Fibroblast of mammary gland (primary cell): ENCODE data around the gene CLTRN.

ENCODE experiments used
- DNase-seq: peaks from one replicate; pipeline ENCODE4 v3.0.0-alpha.2; 2010; ENCODE audit warnings: low read depth
- H3K4me3 ChIP-seq: 2 replicates; pipeline ENCODE4 v1.5.1; 2011; ENCODE audit warnings: low read depth, mild to moderate bottlenecking, low read length, moderate library complexity; ENCODE audit not compliant: control insufficient read depth
- CTCF ChIP-seq: conservative IDR thresholded peaks from 2 replicates; pipeline ENCODE4 v1.5.1; 2011; ENCODE audit warnings: low read depth, low read length, inconsistent platforms; ENCODE audit not compliant: control insufficient read depth, insufficient read depth

CLTRN gene

DNA sequence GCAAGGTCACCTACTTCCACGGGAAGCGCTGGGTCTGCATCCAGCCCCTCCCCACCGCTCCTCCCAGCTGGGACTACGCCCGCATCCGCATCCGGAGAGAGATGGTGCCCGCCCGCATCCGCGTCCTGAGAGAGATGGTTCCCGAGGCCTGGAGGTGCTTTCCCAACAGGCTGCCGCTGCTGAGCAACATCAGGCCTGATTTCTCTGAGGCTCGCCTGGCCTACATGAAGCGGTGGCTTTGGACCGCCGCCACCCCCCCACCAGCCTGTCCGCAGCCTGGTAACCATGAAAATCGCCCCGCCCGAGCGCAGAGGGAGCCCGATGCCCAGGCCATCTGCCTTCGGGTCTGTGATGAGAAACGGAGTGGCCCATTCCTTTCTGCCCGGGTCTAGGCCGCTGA lies 18.1 kb downstream of the CLTRN start:
- DNase-seq, result no peak
- no peak overlapping the region for H3K4me3 ChIP-seq
- no peak for TF ChIP-seq CTCF

DNA sequence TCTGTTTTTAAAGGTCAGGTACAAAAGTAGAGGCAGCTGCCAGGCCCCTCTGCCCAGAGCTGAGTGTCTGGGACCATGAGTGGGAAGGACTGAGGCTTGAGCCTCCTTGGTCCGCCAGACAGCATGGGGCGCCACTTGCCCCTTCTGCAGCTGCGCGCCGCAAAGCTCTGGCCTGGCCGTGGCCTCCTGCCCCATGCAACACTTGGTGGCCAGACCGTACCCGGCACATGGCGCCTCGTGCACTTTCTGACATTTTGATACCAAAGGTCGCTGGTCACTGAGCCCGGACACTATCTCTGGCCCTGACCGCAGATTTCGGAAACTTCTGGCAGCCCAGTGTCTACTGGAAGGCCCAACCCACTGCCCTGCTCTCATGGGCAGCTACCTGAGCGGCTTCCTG lies 18.6 kb downstream of the CLTRN start:
- no peak for DNase-seq
- no peak overlapping the region for H3K4me3 ChIP-seq
- no peak for TF ChIP-seq CTCF

- TF ChIP-seq CTCF, result no peak
- DNase-seq, result no peak
- H3K4me3 ChIP-seq, result no peak overlapping the region
Observed at GRCh38 chrX:15645266-15645665, 19.3 kb downstream of the CLTRN start.

DNA sequence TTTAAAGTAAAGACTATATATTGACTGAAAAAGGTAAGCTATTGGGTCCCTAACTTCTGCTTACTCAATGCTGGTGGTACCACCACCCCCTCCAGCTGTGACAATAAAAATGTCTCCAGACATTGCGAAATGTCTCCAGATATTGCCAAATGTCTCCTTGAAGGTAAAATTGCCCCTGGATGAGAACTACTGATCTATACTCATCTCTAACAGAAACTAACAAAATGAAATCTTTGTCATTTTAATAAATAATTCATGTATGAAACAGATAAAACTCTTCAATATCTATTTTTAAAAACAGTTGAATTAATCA lies 20.1 kb downstream of the CLTRN start:
- no peak for DNase-seq
- no peak overlapping the region for H3K4me3 ChIP-seq
- no peak for TF ChIP-seq CTCF

- DNase-seq, result no peak
- TF ChIP-seq CTCF, result no peak
- no peak overlapping the region for H3K4me3 ChIP-seq
Observed at GRCh38 chrX:15643786-15644559, 20.6 kb downstream of the CLTRN start.

GRCh38 chrX:15631637-15632036 lies 33.0 kb downstream of the CLTRN start:
- no peak overlapping the region for H3K4me3 ChIP-seq
- no peak for TF ChIP-seq CTCF
- DNase-seq, result no peak

DNA sequence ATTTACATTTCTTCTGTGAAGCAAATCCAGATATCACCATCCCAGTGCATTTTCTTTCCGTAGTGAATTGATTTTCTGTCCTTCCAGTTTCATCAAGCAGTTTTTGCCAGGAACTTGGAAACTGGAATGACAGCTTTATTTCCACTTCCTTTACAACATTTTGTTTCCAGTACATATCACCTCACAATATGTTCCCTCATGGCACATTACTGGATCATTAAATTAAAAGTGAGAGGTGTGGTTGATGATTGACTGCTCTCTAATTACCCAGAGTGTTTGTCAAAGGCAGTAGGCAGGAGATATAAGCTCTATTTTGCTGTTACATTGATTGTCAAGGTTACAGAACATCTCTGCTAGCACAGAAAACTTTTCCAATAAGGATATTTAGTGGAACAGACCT lies 41.6 kb downstream of the CLTRN start:
- no peak for DNase-seq
- TF ChIP-seq CTCF, result no peak
- H3K4me3 ChIP-seq, result no peak overlapping the region
